ENCODE measurements around the gene PNKD.

DNA sequence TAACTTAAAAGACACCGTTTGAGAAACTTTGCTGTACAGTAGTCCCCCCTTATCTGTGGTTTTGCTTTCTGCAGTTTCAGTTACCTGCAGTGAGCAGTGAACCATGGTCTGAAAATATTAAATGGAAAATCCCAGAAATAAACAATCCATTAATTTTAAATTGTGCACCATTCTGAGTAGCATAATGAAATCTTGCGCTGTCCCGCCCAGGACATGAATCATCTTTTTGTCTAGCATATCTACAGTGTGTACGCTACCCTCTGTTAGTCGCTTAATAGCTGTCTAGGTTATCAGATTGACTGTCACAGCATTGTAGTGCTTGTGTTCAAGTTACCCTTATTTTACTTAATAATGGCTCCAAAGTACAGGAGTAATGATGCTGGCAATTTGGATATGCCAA, 47.3 kb upstream of the PNKD start:
- TF ChIP-seq, protein P1, sequence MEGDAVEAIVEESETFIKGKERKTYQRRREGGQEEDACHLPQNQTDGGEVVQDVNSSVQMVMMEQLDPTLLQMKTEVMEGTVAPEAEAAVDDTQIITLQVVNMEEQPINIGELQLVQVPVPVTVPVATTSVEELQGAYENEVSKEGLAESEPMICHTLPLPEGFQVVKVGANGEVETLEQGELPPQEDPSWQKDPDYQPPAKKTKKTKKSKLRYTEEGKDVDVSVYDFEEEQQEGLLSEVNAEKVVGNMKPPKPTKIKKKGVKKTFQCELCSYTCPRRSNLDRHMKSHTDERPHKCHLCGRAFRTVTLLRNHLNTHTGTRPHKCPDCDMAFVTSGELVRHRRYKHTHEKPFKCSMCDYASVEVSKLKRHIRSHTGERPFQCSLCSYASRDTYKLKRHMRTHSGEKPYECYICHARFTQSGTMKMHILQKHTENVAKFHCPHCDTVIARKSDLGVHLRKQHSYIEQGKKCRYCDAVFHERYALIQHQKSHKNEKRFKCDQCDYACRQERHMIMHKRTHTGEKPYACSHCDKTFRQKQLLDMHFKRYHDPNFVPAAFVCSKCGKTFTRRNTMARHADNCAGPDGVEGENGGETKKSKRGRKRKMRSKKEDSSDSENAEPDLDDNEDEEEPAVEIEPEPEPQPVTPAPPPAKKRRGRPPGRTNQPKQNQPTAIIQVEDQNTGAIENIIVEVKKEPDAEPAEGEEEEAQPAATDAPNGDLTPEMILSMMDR (IDR thresholded peaks at IDR 0.05; ENCODE audit: insufficient read depth, low read length, poor library complexity, severe bottlenecking) = no peak
- no peak for TF ChIP-seq EZH2phosphoT487 (conservative IDR thresholded peaks at IDR 0.05; ENCODE audit: low read length)

Measured in SU-DHL-6 (cell line).